Endodermal cell (in vitro differentiated cells): ENCODE results near the gene SYT13. TPM values are rescaled to one million over a fixed set of nuclear protein-coding genes. Genes with fewer than 3 reads are reported as not detected.

Experiments used
- DNase-seq: peaks from one replicate; pipeline ENCODE4 v3.0.0-alpha.2; 2017
- H3K27ac ChIP-seq: 2 replicates; pipeline ENCODE4 v1.5.1; 2013; ENCODE audit warnings: mild to moderate bottlenecking, low read depth, low read length, moderate library complexity
- H3K27me3 ChIP-seq: 2 replicates; pipeline ENCODE4 v1.6.1; 2013; ENCODE audit warnings: mild to moderate bottlenecking, low read length, moderate library complexity; ENCODE audit not compliant: insufficient read depth, control insufficient read depth, poor library complexity, severe bottlenecking
- H3K36me3 ChIP-seq: 2 replicates; pipeline ENCODE4 v1.7.0; 2013; ENCODE audit warnings: mild to moderate bottlenecking, low read length, moderate library complexity; ENCODE audit not compliant: control insufficient read depth, insufficient read depth
- H3K4me1 ChIP-seq: one replicate; pipeline ENCODE4 v1.7.0; 2013; ENCODE audit warnings: low read length; ENCODE audit not compliant: control insufficient read depth, insufficient read depth
- H3K4me3 ChIP-seq: 2 replicates; pipeline ENCODE4 v1.5.1; 2013; ENCODE audit warnings: mild to moderate bottlenecking, low read length, moderate library complexity
- H3K9ac ChIP-seq: 2 replicates; pipeline ENCODE4 v1.6.1; 2013; ENCODE audit warnings: mild to moderate bottlenecking, low read length, moderate library complexity; ENCODE audit not compliant: poor library complexity, severe bottlenecking; ENCODE audit errors: extremely low read depth
- H3K9me3 ChIP-seq: 2 replicates; pipeline ENCODE4 v1.6.1; 2013; ENCODE audit warnings: mild to moderate bottlenecking, low read length, moderate library complexity; ENCODE audit not compliant: control insufficient read depth
- H3K27ac Mint-ChIP-seq: 2 replicates; pipeline ENCODE4 v1.8.0; 2020; ENCODE audit warnings: mixed read lengths
- H3K27me3 Mint-ChIP-seq: 2 replicates; pipeline ENCODE4 v1.8.0; 2021; ENCODE audit warnings: mild to moderate bottlenecking, mixed read lengths; ENCODE audit not compliant: insufficient read depth
- H3K36me3 Mint-ChIP-seq: 2 replicates; pipeline ENCODE4 v1.8.0; 2020; ENCODE audit warnings: low read depth, mixed read lengths
- H3K4me1 Mint-ChIP-seq: 2 replicates; pipeline ENCODE4 v1.8.0; 2020; ENCODE audit warnings: mixed read lengths
- H3K4me3 Mint-ChIP-seq: 2 replicates; pipeline ENCODE4 v1.8.0; 2020; ENCODE audit warnings: mild to moderate bottlenecking, moderate library complexity, mixed read lengths
- H3K9me3 Mint-ChIP-seq: 2 replicates; pipeline ENCODE4 v1.8.0; 2020; ENCODE audit warnings: mild to moderate bottlenecking, mixed read lengths
- WGBS, 2 experiments: methylation state at CpG; one replicate each; pipeline versions ENCODE4 v1.1.5 to v1.1.7; 2013; ENCODE audit warnings: missing lambda C conversion rate in 2 of 2, mixed read lengths in 1 of 2; ENCODE audit not compliant: insufficient coverage in 1 of 2, insufficient read length in 1 of 2; 5-methylcytosine and 5-hydroxymethylcytosine counted together
- total RNA-seq, 2 donors: library from RNA; stranded (reverse); fragmentation: NEBNext Ultra II Directional in 1 of 2; extraction: Animal tissue kit (Norgen Biotek cat#: 25700) in 1 of 2; gene quantifications; 2 replicates in 1 of 2; 3 replicates in 1 of 2; pipeline ENCODE4 v1.2.1, GENCODE V29; 2021
- TF ChIP-seq, protein P1 (sequence below): fragments of 200-600 bp; sonication (generic); conservative IDR thresholded peaks from 2 replicates; pipeline ENCODE4 v1.5.0; 2021; ENCODE audit warnings: antibody characterized with exemption, mild to moderate bottlenecking

The SYT13 gene
- total RNA-seq, 2 donors from 2014 or later, result 3.2 to 9.3 TPM

- WGBS, 2 experiments, result 93 to 95% methylated on average over 4 of the region's 4 CpGs
- H3K4me3 ChIP-seq, result no peak overlapping the region
- no peaks in the 10 kb centered on the region for H3K4me1 ChIP-seq
- H3K27me3 Mint-ChIP-seq, result peaks cover 22% of the 10 kb centered on the region
- no peaks in the 10 kb centered on the region for H3K27me3 ChIP-seq
- no peak overlapping the region for H3K27ac ChIP-seq
- TF ChIP-seq, protein P1, sequence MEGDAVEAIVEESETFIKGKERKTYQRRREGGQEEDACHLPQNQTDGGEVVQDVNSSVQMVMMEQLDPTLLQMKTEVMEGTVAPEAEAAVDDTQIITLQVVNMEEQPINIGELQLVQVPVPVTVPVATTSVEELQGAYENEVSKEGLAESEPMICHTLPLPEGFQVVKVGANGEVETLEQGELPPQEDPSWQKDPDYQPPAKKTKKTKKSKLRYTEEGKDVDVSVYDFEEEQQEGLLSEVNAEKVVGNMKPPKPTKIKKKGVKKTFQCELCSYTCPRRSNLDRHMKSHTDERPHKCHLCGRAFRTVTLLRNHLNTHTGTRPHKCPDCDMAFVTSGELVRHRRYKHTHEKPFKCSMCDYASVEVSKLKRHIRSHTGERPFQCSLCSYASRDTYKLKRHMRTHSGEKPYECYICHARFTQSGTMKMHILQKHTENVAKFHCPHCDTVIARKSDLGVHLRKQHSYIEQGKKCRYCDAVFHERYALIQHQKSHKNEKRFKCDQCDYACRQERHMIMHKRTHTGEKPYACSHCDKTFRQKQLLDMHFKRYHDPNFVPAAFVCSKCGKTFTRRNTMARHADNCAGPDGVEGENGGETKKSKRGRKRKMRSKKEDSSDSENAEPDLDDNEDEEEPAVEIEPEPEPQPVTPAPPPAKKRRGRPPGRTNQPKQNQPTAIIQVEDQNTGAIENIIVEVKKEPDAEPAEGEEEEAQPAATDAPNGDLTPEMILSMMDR, result no peak
- no peaks in the 10 kb centered on the region for H3K36me3 ChIP-seq
- H3K27ac Mint-ChIP-seq, result no peak overlapping the region
- H3K36me3 Mint-ChIP-seq, result no peaks in the 10 kb centered on the region
- H3K4me1 Mint-ChIP-seq, result no peaks in the 10 kb centered on the region
- no peaks in the 10 kb centered on the region for H3K9me3 ChIP-seq
- DNase-seq, result no peak
- H3K9ac ChIP-seq, result no peak overlapping the region
- H3K4me3 Mint-ChIP-seq, result no peak overlapping the region
- no peaks in the 10 kb centered on the region for H3K9me3 Mint-ChIP-seq
These were observed 18.8 kb upstream of the SYT13 start for GRCh38 chr11:45304992-45305335.

GRCh38 chr11:45304111-45304991 is 18.2 kb upstream of the SYT13 start:
- no peak overlapping the region for H3K27ac ChIP-seq
- H3K27me3 Mint-ChIP-seq, result peaks cover 26% of the 10 kb centered on the region
- H3K4me1 ChIP-seq, result no peaks in the 10 kb centered on the region
- H3K4me1 Mint-ChIP-seq, result no peaks in the 10 kb centered on the region
- H3K4me3 Mint-ChIP-seq, result no peak overlapping the region
- H3K27ac Mint-ChIP-seq, result no peak overlapping the region
- no peak overlapping the region for H3K9ac ChIP-seq
- no peak overlapping the region for H3K4me3 ChIP-seq
- TF ChIP-seq, protein P1, result no peak
- H3K9me3 ChIP-seq, result no peaks in the 10 kb centered on the region
- no peaks in the 10 kb centered on the region for H3K36me3 ChIP-seq
- DNase-seq, result no peak
- H3K36me3 Mint-ChIP-seq, result no peaks in the 10 kb centered on the region
- H3K27me3 ChIP-seq, result no peaks in the 10 kb centered on the region
- WGBS, 2 experiments, result 91 to 93% methylated on average over 15 of the region's 15 CpGs
- no peaks in the 10 kb centered on the region for H3K9me3 Mint-ChIP-seq

DNA sequence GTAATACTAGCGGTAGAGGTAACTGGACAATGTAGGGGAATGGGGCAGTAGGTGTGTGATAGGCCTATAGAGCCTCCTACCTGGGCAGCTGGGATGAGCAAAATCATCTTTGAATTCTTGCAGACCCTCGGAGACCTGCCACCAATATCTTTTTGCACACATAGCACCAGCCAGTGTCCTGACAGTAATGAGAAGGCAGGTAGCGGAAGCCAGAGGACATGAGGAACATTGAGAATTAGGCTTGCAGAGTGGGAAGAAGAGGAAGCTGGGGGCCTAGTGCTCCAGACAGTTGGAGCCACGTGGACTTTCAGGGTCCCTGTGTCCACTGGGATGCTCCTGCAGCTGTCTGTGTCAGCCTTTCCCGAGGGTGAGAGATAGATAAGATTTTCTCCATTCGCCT is 17.2 kb upstream of the SYT13 start:
- no peak overlapping the region for H3K27ac ChIP-seq
- H3K4me3 Mint-ChIP-seq, result no peak overlapping the region
- H3K4me1 Mint-ChIP-seq, result peaks cover 5% of the 10 kb centered on the region
- no peak overlapping the region for H3K4me3 ChIP-seq
- no peaks in the 10 kb centered on the region for H3K36me3 Mint-ChIP-seq
- peaks cover 26% of the 10 kb centered on the region for H3K27me3 Mint-ChIP-seq
- H3K9me3 Mint-ChIP-seq, result no peaks in the 10 kb centered on the region
- no peaks in the 10 kb centered on the region for H3K27me3 ChIP-seq
- no peak overlapping the region for H3K27ac Mint-ChIP-seq
- no peaks in the 10 kb centered on the region for H3K4me1 ChIP-seq
- no peak for DNase-seq
- no peaks in the 10 kb centered on the region for H3K36me3 ChIP-seq
- no peak overlapping the region for H3K9ac ChIP-seq
- TF ChIP-seq, protein P1, result no peak
- 88 to 90% methylated on average over 2 to 6 of the region's 6 CpGs for WGBS, 2 experiments
- no peaks in the 10 kb centered on the region for H3K9me3 ChIP-seq
